ENCODE results near the gene GMPS. TPM values are rescaled to one million over a fixed set of nuclear protein-coding genes. Genes with fewer than 3 reads are reported as not detected.

The GMPS gene
- total and polyA plus RNA-seq, 2 of the 4 experiments (the other 2 are of a cell fraction) = 33.9 to 52.5 TPM

DNA sequence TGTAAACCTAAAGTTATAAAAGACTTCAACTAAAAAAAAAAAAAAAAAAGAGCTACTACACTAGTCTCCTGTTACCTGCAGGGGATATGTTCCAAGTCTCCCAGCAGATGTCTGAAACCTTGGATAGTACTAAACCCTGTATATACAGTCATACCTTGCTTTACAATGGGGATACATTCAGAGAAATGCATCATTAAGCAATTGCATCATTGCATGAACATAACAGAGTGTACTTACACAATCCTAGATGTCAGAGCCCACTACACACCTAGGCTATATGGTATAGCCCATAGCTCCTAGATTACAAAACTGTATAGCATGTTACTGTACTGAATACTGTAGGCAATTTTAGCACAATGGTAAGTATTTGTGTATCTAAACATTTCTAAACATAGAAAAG is 119.1 kb downstream of the GMPS start:
- H3K4me2 ChIP-seq (ENCODE audit: low read depth, low read length) = no peak overlapping the region
- no peak overlapping the region for H2BK15ac ChIP-seq (ENCODE audit: low read depth, low read length)
- no peak overlapping the region for H2BK20ac ChIP-seq (ENCODE audit: low read depth, low read length)
- H4K91ac ChIP-seq (ENCODE audit: insufficient read depth, low read depth, low read length) = no peak overlapping the region
- ChIA-PET CTCF (no interaction called here), POLR2A (ENCODE audit: unreplicated experiment) (no interaction called here)
- no peaks in the 10 kb centered on the region for H3K27me3 ChIP-seq (ENCODE audit: control insufficient read depth, insufficient read depth, low read length)
- intact Hi-C loops (cut with micrococcal nuclease) = no loop called here
- H3K79me1 ChIP-seq (ENCODE audit: low read depth in 1 of 2, low read length in 2 of 2) = no peaks in the 10 kb centered on the region
- H3K14ac ChIP-seq (replicated peaks; ENCODE audit: low read depth, low read length) = no peak overlapping the region
- H3K36me3 ChIP-seq (ENCODE audit: control insufficient read depth, insufficient read depth, low read length) = no peaks in the 10 kb centered on the region
- H4K8ac ChIP-seq (ENCODE audit: low read depth in 2 of 2, low read length in 2 of 2) = no peak overlapping the region
- no peak overlapping the region for H3K4ac ChIP-seq (ENCODE audit: low read depth, low read length)
- no peak overlapping the region for H3K27ac ChIP-seq (ENCODE audit: insufficient read depth, low read length)
- no peaks in the 10 kb centered on the region for H3K4me1 ChIP-seq (ENCODE audit: control insufficient read depth, insufficient read depth, low read length)
- BruUV-seq (replicated peaks) = no TSS peak
- dilution Hi-C loops (cut with HindIII; ENCODE audit: low sequenced_read_pairs, unreplicated experiment) = no loop called here
- no peak overlapping the region for H3K18ac ChIP-seq (ENCODE audit: low read depth, low read length)
- no peak overlapping the region for H3K9ac ChIP-seq (ENCODE audit: low read depth, low read length)
- no peak overlapping the region for H3K23ac ChIP-seq (ENCODE audit: low read depth, low read length)
- no peak overlapping the region for H3K4me3 ChIP-seq (ENCODE audit: insufficient read depth, low read depth, low read length)
- no peaks in the 10 kb centered on the region for H4K20me1 ChIP-seq (ENCODE audit: insufficient read depth, low read length)
- TF ChIP-seq CEBPB (IDR thresholded peaks at IDR 0.05; ENCODE audit: low read depth, low read length) = peak; percentile 25; the same call in 1 of the 2 replicates
- no peak for TF ChIP-seq MXI1 (IDR thresholded peaks at IDR 0.05; ENCODE audit: borderline replicate concordance, low read depth, low read length)
- TF ChIP-seq, protein P1, sequence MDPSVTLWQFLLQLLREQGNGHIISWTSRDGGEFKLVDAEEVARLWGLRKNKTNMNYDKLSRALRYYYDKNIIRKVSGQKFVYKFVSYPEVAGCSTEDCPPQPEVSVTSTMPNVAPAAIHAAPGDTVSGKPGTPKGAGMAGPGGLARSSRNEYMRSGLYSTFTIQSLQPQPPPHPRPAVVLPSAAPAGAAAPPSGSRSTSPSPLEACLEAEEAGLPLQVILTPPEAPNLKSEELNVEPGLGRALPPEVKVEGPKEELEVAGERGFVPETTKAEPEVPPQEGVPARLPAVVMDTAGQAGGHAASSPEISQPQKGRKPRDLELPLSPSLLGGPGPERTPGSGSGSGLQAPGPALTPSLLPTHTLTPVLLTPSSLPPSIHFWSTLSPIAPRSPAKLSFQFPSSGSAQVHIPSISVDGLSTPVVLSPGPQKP (IDR thresholded peaks at IDR 0.05; ENCODE audit: borderline replicate concordance, low read depth, low read length) = no peak
- TF ChIP-seq MAFK (IDR thresholded peaks at IDR 0.05; ENCODE audit: low read depth, low read length) = no peak
- no peak for TF ChIP-seq FOS (IDR thresholded peaks at IDR 0.05; ENCODE audit: low read depth, low read length)
- no peak for TF ChIP-seq CTCF (conservative IDR thresholded peaks at IDR 0.05; ENCODE audit: low read depth, low read length)
- no peak overlapping the region for H4K5ac ChIP-seq (ENCODE audit: low read depth, low read length)
- H3K9me1 ChIP-seq (ENCODE audit: insufficient read depth, low read length) = no peaks in the 10 kb centered on the region
- H2AK5ac ChIP-seq (ENCODE audit: low read depth, low read length) = no peak overlapping the region
- H3K9me3 ChIP-seq (ENCODE audit: control insufficient read depth, insufficient read depth, low read length) = no peaks in the 10 kb centered on the region
- H2BK5ac ChIP-seq (ENCODE audit: low read depth, low read length, poor library complexity, severe bottlenecking) = no peak overlapping the region
- ATAC-seq (ENCODE audit: low read depth) = no peak
- H2BK120ac ChIP-seq (ENCODE audit: low read depth, low read length) = no peak overlapping the region
- in situ Hi-C loops (cut with MboI; ENCODE audit: low sequenced_read_pairs) = loop anchor here (25.0 kb wide), 1 partner anchor 1148 kb away; no protein-coding TSS in a partner anchor
- H3K56ac ChIP-seq (ENCODE audit: extremely low read depth, insufficient read depth, low read length) = no peak overlapping the region
- H2AFZ ChIP-seq (replicated peaks; ENCODE audit: low read length, poor library complexity) = no peak overlapping the region
- H2AK9ac ChIP-seq (replicated peaks; ENCODE audit: low read depth, low read length, poor library complexity) = no peak overlapping the region
- DNase-seq = no peak
